Epithelial cell of prostate (primary cell): ENCODE measurements around the gene MORC2.

Experiments used
- DNase-seq: peaks from one replicate; pipeline ENCODE4 v3.0.0-alpha.2; 2011; ENCODE audit warnings: low read depth, low spot score
- H3K27ac ChIP-seq: fragments of 450-650 bp; 2 replicates; pipeline ENCODE4 v1.5.1; 2017; ENCODE audit warnings: mild to moderate bottlenecking

MORC2 gene

DNA sequence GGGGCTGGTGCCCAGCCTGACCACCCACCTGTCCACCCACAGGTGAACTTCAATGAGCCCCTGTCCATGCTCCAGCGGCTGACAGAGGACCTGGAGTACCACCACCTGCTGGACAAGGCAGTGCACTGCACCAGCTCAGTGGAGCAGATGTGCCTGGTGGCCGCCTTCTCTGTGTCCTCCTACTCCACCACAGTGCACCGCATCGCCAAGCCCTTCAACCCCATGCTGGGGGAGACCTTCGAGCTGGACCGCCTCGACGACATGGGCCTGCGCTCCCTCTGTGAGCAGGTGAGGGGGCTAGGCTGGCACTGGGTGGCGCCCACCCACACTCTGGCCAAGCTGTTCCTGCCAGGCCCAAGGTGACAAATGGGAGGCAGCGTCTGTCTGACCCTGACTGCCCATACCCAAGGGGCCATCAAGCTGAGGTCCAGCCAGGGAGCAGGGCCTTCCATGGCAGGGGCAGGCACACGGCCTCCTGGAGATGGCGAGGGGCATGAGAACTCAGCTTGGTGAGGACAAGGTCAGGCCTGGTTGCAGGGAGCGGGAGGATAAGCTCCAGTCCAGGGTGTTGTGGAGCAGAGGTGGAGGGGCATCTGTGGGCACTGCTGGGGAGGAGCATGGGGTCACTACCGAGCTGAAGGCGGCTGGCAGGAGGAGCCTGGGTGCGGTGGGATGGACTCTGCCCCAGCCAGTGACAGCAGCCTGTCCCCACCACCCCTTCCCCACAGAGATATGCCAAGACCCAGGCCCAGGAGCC, 77.7 kb downstream of the MORC2 start:
- H3K27ac ChIP-seq = no peak overlapping the region
- DNase-seq = no peak

DNA sequence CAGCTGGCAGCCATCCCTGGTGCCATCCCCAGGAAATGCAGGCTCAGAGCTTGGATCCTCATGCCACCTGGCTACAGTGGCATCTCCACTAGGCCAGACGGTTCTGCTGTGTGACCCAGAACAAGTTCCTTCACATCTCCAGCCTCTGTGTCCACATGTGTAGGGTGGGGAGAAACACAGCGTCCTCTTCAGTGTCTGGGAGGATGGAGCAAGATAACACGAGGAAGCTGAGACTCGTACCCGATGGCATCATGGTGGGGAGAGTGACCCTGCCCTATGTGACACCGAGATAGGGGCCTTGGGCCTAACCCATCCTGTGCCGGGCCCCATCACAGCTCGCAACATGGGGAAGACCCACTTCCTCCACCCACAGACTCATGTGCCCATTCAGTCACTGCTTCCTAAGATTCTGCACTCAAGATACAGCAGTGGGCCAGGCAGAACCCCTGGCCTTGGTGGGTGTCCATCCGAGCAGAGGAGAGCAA, 78.5 kb downstream of the MORC2 start:
- DNase-seq = no peak
- no peak overlapping the region for H3K27ac ChIP-seq

DNA sequence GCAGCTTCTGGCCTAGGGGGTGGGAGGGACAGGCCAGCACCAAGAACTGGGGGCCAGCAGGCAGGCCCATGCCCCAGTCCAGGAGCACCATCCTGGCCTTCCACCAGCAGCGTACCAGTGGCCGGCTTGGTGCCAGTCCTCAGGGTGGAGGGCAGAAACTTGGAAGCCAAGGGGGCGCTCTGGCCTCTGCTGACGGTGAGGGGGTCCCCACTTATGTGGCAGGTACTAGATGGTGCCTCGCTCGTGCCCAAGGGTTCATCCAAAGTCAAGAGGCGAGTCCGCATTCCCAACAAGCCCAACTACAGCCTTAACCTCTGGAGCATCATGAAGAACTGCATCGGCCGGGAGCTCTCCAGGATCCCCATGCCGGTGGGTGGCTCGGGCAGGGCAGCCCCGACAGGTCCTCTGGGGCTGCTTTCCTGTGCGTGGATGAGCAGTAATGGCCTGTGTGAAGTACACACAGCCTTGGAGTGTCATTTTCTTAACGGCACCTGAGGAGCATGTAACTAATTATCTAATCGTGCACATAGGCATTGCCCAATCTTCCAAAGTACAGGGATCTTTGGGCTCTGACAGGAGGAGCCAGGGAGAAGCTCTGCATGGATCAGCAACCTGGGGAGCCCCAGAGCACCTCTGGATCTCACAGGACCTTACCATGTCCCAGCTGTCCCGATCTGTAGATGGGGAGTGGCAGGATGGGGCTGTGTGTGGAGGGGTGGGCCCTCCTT, 79.1 kb downstream of the MORC2 start:
- DNase-seq = no peak
- H3K27ac ChIP-seq = no peak overlapping the region

DNA sequence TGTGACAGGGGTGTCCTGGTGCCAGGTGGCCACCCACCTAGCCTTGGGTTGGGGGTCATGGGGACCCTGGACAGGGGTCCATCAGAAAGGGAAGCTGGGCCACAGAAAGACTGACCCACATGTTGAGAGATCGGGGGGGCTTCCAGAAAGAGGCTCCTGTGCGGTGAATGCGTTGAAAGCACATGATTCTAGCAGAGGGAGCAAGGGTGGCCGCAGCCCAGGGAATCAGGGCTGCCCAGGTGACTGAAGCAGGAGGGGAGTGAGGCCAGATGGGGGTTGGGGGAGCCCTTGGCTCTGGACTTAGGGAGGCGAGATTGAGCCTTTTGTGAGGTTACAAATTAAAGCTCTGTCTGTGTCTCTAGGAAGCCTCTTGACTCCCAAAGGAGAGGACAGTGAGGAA, 80.7 kb downstream of the MORC2 start:
- DNase-seq = no peak
- H3K27ac ChIP-seq = no peak overlapping the region

DNA sequence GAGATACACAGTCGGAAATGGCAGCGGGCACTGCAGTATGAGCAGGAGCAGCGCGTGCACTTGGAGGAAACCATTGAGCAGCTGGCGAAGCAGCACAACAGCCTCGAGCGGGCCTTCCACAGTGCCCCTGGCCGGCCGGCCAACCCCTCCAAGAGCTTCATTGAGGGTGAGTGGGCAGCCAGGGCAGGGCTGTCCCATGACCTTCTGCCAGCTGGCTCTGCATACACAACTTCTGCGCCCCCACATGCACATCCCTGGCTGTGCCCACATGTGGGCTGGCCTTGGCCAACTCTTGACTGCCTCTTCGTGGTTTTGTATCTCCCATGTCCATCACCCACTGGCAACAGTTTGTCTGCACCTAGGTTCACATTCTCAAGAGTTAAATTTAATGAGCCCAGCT, 81.1 kb downstream of the MORC2 start:
- DNase-seq = no peak
- H3K27ac ChIP-seq = no peak overlapping the region

DNA sequence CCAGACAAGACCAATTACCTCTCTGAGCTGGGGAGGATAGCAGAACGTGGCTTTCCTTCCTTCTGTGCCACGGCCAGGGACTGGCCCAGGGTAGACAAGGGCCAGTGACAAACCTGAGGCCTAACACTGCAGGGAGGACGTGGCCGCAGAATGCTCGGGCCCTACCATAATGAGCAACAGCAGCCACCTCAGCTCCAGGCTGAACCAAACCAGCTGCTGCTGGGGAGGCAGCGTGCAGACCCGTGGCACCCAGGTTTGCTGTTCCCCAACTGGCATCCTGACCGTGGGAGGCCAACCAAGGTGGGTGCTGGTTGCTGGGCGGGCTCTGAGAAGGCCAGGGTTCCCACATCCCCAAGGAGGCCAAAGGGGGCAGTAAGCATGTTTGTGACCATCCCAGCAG, 83.0 kb downstream of the MORC2 start:
- H3K27ac ChIP-seq = no peak overlapping the region
- no peak for DNase-seq

DNA sequence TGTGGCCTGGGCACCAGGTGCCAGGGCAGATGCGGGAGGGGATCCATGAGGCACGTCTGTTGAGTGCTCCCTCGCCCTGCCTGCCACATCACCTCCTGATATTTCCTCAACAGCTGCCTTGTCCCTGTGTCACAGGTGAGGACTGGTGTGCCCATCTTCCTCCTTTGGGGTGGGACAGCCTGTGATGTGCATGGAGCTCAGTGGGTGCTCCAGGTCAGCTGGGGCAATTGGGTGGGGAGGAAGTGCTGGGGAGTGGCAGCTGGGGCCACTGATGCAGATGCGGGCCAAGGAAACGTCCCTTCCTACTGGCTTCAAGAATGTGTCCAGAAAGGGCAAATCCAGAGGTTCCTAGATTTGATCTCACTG, 83.6 kb downstream of the MORC2 start:
- no peak for DNase-seq
- H3K27ac ChIP-seq = no peak overlapping the region

DNA sequence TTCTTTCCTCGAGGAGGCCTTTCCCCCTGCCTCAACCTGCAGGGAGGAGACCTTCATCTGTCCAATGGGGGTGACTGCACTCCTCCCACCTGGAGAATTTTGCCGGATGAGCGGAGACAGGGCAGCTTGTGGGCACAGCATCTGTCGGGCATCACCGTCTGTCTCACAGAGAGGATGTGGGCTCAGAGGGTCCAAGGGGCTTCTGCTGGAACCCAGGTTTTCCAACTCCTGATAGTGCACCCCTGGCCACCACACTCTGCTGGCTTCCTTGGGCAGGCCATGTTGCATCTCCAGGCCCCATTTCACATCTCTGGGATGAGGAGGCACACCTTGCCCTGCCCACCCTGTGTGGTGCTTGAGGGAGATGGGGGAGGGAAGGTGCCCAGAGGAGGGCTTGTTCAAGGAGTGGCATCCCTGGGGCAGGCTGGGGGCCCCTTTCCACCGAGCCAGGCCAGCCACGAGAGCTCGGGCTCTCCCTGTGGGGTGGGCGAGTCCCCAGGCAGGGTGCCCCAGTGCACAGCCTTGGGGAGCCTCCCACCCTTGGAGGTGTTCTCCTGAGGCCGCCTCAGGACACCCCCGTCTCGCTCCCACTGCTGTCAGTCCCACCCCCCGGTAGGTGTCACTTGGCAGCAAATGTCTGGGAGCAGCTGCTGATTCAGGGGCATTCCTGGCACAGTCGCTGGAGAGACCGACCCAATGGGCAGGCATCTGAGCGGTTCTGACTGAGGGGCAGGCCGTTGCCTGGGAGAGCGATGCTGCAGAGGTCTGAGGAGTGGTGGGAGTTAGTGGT, 84.2 kb downstream of the MORC2 start:
- H3K27ac ChIP-seq = no peak overlapping the region
- DNase-seq = no peak

DNA sequence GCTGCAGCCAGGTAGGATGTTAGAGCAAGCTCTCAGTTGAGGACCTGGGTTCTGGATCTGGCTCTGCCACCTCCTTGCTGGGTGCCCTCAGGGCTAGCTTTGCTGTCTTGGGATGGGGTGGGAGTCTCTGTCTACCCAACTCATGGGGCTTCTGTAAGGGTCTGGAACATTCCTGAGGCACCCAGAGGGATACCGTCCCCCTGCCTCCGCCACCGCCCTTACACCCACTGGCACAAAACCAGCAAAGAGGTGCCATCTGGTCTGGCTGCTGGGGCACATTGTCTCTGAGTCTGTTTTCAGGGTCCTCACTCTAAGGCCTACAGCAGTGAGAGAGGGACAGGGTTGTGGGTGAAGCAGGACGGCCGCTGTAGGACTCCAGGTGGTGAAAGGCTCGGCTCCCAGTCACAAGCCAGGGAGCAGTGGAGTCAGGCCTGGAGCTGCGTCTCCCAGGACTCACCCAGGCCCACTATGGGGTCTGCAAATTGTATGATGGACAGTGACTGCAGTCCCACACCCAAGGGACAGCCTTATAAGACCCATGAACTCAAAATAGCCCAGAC, 84.9 kb downstream of the MORC2 start:
- DNase-seq = no peak
- no peak overlapping the region for H3K27ac ChIP-seq

DNA sequence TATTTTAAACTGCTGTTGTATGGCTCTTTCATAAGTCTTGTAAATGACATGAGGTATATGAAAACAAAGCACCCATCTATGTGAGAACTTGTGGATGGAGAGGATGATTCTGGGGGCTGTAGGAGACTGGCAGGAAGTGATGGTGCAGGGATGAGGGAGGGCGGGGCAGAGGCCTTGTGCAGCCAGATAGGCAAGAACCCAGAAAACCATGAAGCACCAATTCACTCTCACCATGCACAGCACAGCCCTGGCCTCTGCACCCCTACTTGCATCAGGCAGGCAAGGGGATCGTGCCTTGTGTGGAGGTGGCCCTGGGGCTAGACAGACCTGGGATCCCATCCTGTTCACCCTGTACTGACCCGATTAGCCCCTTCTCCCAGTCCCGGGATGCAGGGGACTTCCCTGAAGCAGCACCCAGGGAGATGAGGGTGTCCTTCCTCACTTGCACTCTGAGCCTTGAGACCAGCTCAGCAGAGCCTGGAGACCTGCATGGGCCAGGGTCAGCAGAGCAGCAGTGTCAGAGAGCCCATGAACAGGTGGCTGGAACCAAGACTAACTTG, 85.5 kb downstream of the MORC2 start:
- no peak for DNase-seq
- H3K27ac ChIP-seq = no peak overlapping the region

DNA sequence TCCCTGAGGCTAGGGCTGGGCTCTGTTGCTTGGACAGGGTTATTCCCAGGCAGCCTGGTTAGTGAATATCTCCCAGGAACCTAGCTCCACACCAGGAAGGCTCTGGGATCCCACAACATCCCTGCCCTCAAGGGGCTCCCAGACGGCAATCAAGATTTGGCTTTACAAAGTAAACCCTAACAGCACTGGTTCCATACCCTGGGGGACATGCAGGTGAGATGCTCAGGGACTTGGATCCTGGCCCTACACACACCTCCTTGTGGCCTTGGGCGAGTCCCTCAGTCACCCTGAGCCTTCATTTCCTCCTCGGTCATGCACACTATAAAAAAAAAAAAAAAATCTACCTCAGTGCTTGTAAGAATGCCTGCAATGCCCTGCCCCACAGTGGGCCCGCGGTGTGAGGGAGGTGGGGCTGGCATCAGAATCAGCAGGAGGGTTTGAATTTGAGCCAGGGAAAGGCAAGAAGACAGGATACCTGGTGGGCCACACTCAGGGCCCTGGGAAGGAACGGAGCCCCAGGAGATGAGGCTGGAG, 86.3 kb downstream of the MORC2 start:
- no peak for DNase-seq
- H3K27ac ChIP-seq = no peak overlapping the region

DNA sequence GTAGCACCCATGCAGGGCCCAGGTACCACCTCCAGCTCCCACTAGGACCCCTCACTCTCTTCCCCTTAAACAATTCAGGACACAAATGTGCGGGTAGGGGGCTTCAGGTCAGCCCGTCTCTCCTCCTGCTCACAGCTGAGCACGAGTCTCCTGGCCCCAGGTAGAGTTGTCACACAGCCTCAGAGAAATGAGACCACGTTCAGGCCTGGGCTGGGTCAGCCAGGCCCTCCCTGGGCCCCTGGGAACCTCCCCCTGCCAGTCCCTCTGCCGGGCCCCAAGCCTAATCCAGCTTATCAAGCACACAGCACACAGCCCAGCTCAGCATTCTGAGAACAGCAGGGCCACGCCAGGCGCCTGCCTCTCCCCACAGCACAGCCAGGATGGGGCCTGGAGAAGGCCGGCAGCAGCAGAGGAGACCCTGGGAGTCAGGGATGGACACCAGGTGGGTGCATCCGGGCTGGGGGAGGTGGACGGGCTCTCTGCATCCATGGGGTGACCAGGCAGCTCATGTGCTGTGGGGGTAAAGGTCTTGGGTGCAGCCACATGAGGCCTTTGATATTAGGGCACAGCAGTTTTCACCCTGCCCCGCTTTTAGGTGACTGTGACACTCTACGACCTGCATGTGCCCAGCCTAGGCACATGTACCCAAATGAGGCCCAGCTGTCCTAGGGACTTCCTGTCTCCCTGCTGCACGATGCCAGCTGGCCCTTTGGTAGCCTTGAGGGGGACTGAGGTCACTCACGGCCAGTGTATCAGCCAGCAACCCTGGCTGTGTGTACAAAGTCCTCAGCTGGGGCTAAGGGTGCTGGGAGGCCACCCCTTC, 87.0 kb downstream of the MORC2 start:
- no peak overlapping the region for H3K27ac ChIP-seq
- no peak for DNase-seq

DNA sequence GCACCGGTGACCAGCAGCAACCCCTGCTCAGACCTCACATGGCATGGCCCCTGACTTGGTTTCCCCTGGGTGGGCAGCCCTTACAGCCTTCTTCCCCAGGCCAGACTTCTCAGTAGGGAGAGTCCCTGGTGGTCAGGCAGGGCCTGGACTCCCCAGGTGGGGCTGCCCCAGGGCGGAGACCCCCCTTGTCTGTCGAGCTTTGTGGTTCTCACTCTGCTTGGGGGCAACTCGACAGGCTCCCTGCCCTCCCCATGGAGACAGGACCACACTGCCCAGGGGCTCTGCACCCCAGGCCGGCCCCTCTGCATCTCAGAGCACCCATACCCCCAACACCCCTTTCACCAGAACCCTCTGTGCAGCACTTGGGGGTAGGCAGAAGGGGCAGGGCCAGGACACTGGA, 87.7 kb downstream of the MORC2 start:
- no peak for DNase-seq
- no peak overlapping the region for H3K27ac ChIP-seq

DNA sequence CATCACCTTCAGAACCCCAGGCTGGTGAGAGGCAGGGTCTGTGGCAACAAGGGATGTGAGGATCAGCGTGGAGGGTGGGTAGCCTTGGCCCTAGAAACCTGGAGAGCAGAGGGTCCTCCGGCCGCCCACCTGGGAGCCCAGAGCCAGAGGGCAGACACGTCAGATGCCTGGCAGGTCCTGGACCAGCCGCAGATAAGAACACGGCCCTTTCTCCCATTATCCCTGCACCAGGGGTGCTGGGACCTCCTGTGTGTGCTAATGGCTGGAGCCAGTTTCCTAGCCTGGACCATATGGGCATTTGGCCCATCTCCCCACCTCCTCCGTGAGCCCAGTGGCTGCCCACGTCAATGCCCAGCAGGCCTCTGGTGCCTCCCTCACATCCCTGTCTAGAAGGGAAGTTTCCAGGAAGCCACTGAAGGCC, 88.4 kb downstream of the MORC2 start:
- H3K27ac ChIP-seq = no peak overlapping the region
- no peak for DNase-seq

DNA sequence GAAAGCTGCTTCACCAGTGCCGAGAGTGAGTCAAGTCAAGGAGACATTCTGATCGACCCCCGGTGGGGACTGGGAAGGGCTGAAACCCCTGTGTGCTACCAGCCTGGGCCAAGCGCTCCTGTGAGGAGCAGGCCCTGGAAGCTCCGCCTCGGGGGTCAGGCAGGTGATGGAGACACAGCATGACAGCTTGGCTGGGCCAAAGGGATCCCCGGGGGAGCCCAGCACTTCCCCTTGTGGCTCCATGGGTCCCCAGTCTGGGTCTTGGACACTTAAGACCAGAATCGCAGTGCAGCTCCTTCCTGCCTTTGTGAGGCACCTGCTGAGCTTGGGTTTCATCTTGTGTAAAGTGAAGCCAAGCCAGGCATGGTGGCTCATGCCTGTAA, 89.2 kb downstream of the MORC2 start:
- DNase-seq = no peak
- no peak overlapping the region for H3K27ac ChIP-seq

DNA sequence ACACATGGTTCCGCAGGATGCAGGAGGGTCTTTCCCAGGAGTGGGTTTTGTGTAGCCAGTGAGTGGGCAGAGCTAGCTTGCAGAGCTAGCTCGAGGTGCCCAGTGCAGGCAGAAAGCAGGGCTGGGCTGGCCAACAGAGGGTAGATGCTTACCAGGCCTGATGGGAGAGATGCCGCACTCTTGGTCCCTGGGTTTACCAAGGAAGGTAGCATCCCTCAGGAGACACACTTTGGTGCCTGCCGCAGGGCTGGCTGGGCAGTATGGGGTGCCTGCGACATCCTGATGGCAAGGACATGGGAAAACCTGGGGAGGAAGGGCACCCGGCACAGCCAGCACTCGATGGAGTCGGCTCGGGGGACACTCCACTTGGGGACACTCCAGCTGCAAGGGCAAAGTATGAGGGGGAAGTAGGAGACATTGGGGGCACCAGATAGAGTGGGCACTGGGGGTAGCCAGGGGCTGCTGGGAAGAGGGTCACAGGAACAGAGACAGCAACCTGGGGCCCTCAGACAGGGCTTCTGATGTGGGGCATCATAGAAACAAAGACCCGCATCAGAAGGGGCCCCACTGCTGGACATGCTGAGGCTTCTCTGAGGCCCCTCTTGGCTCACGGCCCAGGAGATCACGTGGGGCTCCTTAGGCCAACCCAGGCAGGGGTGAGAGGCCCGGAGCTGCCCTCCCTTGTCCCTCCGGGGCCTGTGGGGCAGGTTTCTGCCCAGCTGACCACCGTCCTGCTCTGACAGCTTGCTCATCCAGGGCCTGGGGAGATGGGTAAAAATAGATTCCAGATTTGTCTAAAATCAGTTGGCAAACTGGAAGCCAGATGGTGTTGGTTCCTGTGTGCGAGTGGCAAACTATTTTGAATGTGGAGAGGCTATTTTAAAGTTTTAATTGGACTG, 89.8 kb downstream of the MORC2 start:
- no peak for DNase-seq
- no peak overlapping the region for H3K27ac ChIP-seq

DNA sequence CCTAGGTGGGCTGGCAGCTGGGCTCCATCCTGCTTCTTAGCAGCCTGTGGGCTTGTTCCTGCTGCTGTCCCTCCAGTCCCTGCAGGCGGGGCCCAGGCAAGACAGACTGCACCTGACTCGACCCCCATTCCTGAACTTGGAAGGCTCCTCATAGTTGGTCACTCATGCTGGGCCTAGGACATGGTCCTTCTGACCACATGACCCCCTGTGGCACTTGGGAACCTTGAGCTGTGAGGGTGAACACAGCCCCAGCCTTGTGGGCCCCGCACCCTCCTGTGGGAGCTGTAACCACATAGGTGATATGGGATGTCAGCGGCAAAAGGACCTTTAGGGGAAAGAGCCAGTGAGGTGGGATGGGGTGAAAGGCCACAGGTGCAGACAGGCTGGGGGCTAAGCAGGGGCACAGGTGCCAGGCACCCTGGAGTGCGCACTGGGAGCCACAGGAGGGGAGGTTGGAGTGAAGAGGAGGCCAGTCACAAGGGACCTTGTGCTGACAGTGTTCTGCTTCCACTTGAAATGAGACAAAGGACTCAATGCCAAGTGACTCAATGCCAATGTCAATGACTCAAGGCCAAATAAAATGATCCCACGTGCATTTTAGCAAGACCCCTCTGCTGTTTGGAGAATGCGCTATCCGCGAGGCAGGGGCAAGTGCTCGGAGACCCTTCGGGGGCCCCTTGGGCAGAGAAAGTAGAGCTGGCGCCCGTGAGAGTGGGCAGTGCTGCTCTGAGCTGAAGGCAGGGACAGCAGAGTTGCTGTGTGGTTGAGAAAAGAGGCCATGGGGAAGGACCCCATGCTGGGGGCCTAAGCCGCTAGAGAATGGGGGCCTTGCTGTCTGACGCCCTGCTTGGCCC, 90.7 kb downstream of the MORC2 start:
- no peak overlapping the region for H3K27ac ChIP-seq
- no peak for DNase-seq
